Astrocyte (in vitro differentiated cells and primary cell): Measurements from ENCODE around the gene PNPLA7. TPM values are rescaled to one million over a fixed set of nuclear protein-coding genes. Genes with fewer than 3 reads are reported as not detected.

Experiments used
- DNase-seq: peaks from one replicate; pipeline ENCODE4 v3.0.0-alpha.2; 2010; ENCODE audit warnings: low read depth
- FAIRE-seq: peaks from 2 replicates; lab custom pipeline; 2011; peaks lifted over from hg19 to GRCh38; lab: Jason Lieb, UNC
- H2AFZ ChIP-seq: 2 replicates; pipeline ENCODE4 v1.6.0; 2012; ENCODE audit warnings: low read depth, low read length, inconsistent platforms
- H3K27ac ChIP-seq: 2 replicates; pipeline ENCODE4 v1.5.1; 2011; ENCODE audit warnings: low read depth, low read length, inconsistent platforms
- H3K27me3 ChIP-seq: 2 replicates; pipeline ENCODE4 v1.6.0; 2011; ENCODE audit warnings: low read length, inconsistent platforms; ENCODE audit not compliant: insufficient read depth
- H3K36me3 ChIP-seq: 2 replicates; pipeline ENCODE4 v1.5.1; 2011; ENCODE audit warnings: low read length, inconsistent platforms; ENCODE audit not compliant: insufficient read depth
- H3K4me1 ChIP-seq: 2 replicates; pipeline ENCODE4 v1.5.1; 2011; ENCODE audit warnings: low read length, inconsistent platforms; ENCODE audit not compliant: insufficient read depth
- H3K4me2 ChIP-seq: 2 replicates; pipeline ENCODE4 v1.6.0; 2012; ENCODE audit warnings: low read length, inconsistent platforms
- H3K4me3 ChIP-seq: 2 replicates; pipeline ENCODE4 v1.5.1; 2011; ENCODE audit warnings: low read depth, mild to moderate bottlenecking, low read length, inconsistent platforms; ENCODE audit not compliant: insufficient read depth
- H3K79me2 ChIP-seq: 2 replicates; pipeline ENCODE4 v1.6.0; 2012; ENCODE audit warnings: mild to moderate bottlenecking, low read length, inconsistent platforms; ENCODE audit not compliant: insufficient read depth
- H3K9ac ChIP-seq: 2 replicates; pipeline ENCODE4 v1.6.0; 2012; ENCODE audit warnings: mild to moderate bottlenecking, low read length, inconsistent platforms
- H3K9me3 ChIP-seq: 2 replicates; pipeline ENCODE4 v1.5.1; 2012; ENCODE audit warnings: low read depth, mild to moderate bottlenecking, low read length, inconsistent platforms; ENCODE audit not compliant: insufficient read depth
- H4K20me1 ChIP-seq: 2 replicates; pipeline ENCODE4 v1.6.0; 2012; ENCODE audit warnings: low read length, inconsistent platforms; ENCODE audit not compliant: insufficient read depth
- H3K27ac Mint-ChIP-seq: one replicate; pipeline ENCODE4 v1.8.0; 2021; ENCODE audit warnings: mild to moderate bottlenecking, mixed read lengths; ENCODE audit not compliant: unreplicated experiment
- H3K27me3 Mint-ChIP-seq: one replicate; pipeline ENCODE4 v1.8.0; 2021; ENCODE audit warnings: low read depth, mixed read lengths; ENCODE audit not compliant: unreplicated experiment
- H3K36me3 Mint-ChIP-seq: one replicate; pipeline ENCODE4 v1.8.0; 2021; ENCODE audit warnings: low read depth, mixed read lengths; ENCODE audit not compliant: unreplicated experiment
- H3K4me1 Mint-ChIP-seq: one replicate; pipeline ENCODE4 v1.8.0; 2021; ENCODE audit warnings: low read depth, mixed read lengths; ENCODE audit not compliant: unreplicated experiment
- H3K4me3 Mint-ChIP-seq: one replicate; pipeline ENCODE4 v1.8.0; 2021; ENCODE audit warnings: mild to moderate bottlenecking, moderate library complexity, mixed read lengths; ENCODE audit not compliant: unreplicated experiment
- H3K9me3 Mint-ChIP-seq: one replicate; pipeline ENCODE4 v1.8.0; 2021; ENCODE audit warnings: mild to moderate bottlenecking, mixed read lengths; ENCODE audit not compliant: unreplicated experiment
- EZH2 ChIP-seq: IDR thresholded peaks from 2 replicates; pipeline ENCODE4 v1.6.1; 2012; ENCODE audit warnings: mild to moderate bottlenecking, low read length, inconsistent platforms; ENCODE audit not compliant: insufficient read depth
- total RNA-seq: library from RNA; stranded (reverse); gene quantifications from 2 replicates; pipeline ENCODE4 v1.2.1, GENCODE V29; 2021
- TF ChIP-seq, protein P1 (sequence below): IDR thresholded peaks from 2 replicates; pipeline ENCODE4 v1.5.1; 2011; ENCODE audit warnings: low read depth, mild to moderate bottlenecking, inconsistent platforms, low read length, moderate library complexity; ENCODE audit not compliant: insufficient read depth

PNPLA7 gene
- total RNA-seq, 1 donor from 2014 or later: 2.6 TPM

DNA sequence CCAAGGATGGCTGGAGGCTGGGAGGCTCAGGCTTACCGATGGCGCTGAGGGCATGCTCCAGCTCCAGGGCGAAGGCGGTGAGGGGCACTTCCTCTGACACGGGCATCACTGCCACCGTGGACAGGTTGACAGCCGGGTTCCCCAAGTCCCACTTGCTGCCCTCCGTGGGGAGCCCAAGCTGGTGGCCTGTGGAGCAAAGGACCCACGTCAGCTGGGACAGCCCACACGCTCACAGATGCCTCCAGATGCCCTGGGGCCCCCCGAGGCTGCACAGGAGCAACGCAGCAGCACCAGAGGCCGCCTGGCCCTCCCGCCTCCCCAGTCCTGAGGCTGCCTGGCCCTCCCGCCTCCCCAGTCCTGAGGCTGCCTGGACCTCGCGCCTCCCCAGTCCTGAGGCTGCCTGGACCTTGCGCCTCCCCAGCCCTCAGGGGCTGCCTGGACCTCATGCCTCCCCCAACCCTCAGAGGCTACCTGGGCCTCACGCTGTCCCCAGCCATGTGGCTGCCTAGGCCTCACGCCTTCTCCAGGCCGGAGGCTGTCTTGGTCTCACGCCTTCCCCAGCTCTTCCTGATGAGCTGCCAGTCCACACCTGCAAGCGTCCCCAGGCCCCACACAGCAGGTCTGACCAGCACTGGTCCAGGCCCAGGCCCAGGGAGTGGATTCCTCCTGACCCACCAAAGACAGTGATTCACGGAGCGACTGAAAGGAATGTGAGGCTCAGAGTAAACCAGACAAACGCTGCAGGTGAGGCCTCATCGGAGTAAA lies 65.5 kb downstream of the PNPLA7 start:
- Histone ChIP-seq H4K20me1 (no peaks in the 10 kb centered on the region), H3K4me1 (peaks cover 10% of the 10 kb centered on the region), H3K79me2 (no peaks in the 10 kb centered on the region), H3K27me3 (no peaks in the 10 kb centered on the region), H3K4me3 (no peak overlapping the region), H3K9ac (no peak overlapping the region), H2AFZ (no peak overlapping the region), H3K9me3 (no peaks in the 10 kb centered on the region), H3K36me3 (no peaks in the 10 kb centered on the region), H3K4me2 (no peak overlapping the region), H3K27ac (no peak overlapping the region)
- Mint-ChIP-seq H3K27me3 (peaks cover 10% of the 10 kb centered on the region), H3K4me3 (no peak overlapping the region), H3K27ac (no peak overlapping the region), H3K4me1 (peaks cover 7% of the 10 kb centered on the region), H3K36me3 (no peaks in the 10 kb centered on the region), H3K9me3 (no peaks in the 10 kb centered on the region)
- no peak for FAIRE-seq
- DNase-seq: no peak
- TF ChIP-seq EZH2: no peak
- TF ChIP-seq, protein P1, sequence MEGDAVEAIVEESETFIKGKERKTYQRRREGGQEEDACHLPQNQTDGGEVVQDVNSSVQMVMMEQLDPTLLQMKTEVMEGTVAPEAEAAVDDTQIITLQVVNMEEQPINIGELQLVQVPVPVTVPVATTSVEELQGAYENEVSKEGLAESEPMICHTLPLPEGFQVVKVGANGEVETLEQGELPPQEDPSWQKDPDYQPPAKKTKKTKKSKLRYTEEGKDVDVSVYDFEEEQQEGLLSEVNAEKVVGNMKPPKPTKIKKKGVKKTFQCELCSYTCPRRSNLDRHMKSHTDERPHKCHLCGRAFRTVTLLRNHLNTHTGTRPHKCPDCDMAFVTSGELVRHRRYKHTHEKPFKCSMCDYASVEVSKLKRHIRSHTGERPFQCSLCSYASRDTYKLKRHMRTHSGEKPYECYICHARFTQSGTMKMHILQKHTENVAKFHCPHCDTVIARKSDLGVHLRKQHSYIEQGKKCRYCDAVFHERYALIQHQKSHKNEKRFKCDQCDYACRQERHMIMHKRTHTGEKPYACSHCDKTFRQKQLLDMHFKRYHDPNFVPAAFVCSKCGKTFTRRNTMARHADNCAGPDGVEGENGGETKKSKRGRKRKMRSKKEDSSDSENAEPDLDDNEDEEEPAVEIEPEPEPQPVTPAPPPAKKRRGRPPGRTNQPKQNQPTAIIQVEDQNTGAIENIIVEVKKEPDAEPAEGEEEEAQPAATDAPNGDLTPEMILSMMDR: no peak

DNA sequence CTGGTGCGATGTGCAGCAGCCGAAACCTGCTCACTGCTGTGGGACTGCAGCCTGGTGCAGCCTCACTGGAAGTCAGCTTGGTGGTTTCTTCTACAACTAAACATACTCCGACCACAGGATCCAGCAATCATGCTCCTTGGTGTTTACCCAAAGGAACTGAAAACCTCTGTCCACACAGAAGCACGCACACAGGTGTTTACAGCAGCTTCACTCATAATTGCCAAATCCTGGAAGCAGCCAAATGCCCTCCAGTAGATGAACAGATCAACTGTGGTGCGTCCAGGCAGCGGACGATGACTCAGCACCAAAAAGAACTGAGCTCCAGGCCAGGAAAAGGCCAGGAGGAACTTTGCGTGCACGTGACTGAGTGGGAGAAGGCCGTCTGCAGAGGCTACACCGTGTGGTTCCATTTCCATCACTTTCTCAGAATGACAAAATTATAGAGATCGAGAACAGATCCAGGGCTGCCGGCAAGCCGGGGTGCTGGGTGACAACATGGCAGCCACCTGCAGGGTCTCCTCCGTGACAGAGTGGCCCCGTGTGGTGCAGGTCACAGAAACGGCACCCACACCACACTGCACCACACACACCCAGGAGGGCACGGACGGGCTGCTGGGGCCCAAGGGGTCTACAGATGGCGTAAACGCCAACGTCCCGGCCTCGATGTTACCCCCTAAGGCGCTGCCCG lies 68.0 kb downstream of the PNPLA7 start:
- peaks cover 9% of the 10 kb centered on the region for H3K27me3 Mint-ChIP-seq
- FAIRE-seq: no peak
- TF ChIP-seq EZH2: no peak
- TF ChIP-seq, protein P1: no peak

More for the DNA sequence above, 68.0 kb downstream of the PNPLA7 start:
- Mint-ChIP-seq H3K27ac (no peak overlapping the region), H3K9me3 (no peaks in the 10 kb centered on the region), H3K4me3 (no peak overlapping the region), H3K4me1 (peaks cover 7% of the 10 kb centered on the region), H3K36me3 (peaks cover 3% of the 10 kb centered on the region)
- Histone ChIP-seq H3K9me3 (no peaks in the 10 kb centered on the region), H3K79me2 (no peaks in the 10 kb centered on the region), H3K9ac (no peak overlapping the region), H3K27me3 (no peaks in the 10 kb centered on the region), H3K4me3 (no peak overlapping the region), H3K4me2 (peak overlapping the region; percentile 49), H3K27ac (no peak overlapping the region), H3K36me3 (no peaks in the 10 kb centered on the region), H2AFZ (peak overlapping the region; percentile 19), H3K4me1 (peaks cover 10% of the 10 kb centered on the region), H4K20me1 (no peaks in the 10 kb centered on the region)
- peak; percentile 81 for DNase-seq
